Activated T-cell treated with anti-CD3 and anti-CD28 coated beads for 4 hours (primary cell): Measurements from ENCODE around the gene COL11A2.
"Not testable (repeated sequence)": the region's sequence is repeated elsewhere in the genome, so short reads cannot be mapped to it uniquely, and the experiment has no call there.

Source experiments
- DNase-seq: peaks from one replicate; pipeline ENCODE4 v3.0.0-alpha.2; 2020

The COL11A2 gene

GRCh38 chr6:33192105-33192646, at the start of gene COL11A2:
COL11A2 (minus strand) TSS chr6:33192467; CDS start chr6:33192240, 227 bp downstream.
- no peak for DNase-seq

- no peak for DNase-seq
Observed at GRCh38 chr6:33241968-33242367, 49.7 kb upstream of the COL11A2 start.

- DNase-seq = no peak
Observed at GRCh38 chr6:33237741-33238140, 45.5 kb upstream of the COL11A2 start.

- DNase-seq = no peak
Observed at GRCh38 chr6:33236852-33237251, 44.6 kb upstream of the COL11A2 start.

- no peak for DNase-seq
Observed at GRCh38 chr6:33236328-33236727, 44.1 kb upstream of the COL11A2 start.

- no peak for DNase-seq
Observed at GRCh38 chr6:33235221-33235634, 43.0 kb upstream of the COL11A2 start.

GRCh38 chr6:33226503-33227120, 34.3 kb upstream of the COL11A2 start:
- not testable (repeated sequence) for DNase-seq

- no peak for DNase-seq
Observed at GRCh38 chr6:33217681-33218080, 25.4 kb upstream of the COL11A2 start.

- no peak for DNase-seq
Observed at GRCh38 chr6:33217246-33217645, 25.0 kb upstream of the COL11A2 start.

- no peak for DNase-seq
Observed at GRCh38 chr6:33216117-33216649, 23.9 kb upstream of the COL11A2 start.

GRCh38 chr6:33215271-33216116, 23.2 kb upstream of the COL11A2 start:
- no peak for DNase-seq

GRCh38 chr6:33213989-33214335, 21.7 kb upstream of the COL11A2 start:
- no peak for DNase-seq

- no peak for DNase-seq
Observed at GRCh38 chr6:33213166-33213988, 21.1 kb upstream of the COL11A2 start.

- no peak for DNase-seq
Observed at GRCh38 chr6:33212857-33213165, 20.5 kb upstream of the COL11A2 start.

- DNase-seq = no peak
Observed at GRCh38 chr6:33211666-33212422, 19.6 kb upstream of the COL11A2 start.

GRCh38 chr6:33211136-33211535, 18.9 kb upstream of the COL11A2 start:
- no peak for DNase-seq

- DNase-seq = no peak
Observed at GRCh38 chr6:33209856-33210255, 17.6 kb upstream of the COL11A2 start.

GRCh38 chr6:33208091-33208967, 16.1 kb upstream of the COL11A2 start, which contains the start of gene RING1:
RING1 (plus strand) TSS chr6:33208500; CDS start chr6:33208823, 323 bp downstream.
- DNase-seq = peak; percentile 84

GRCh38 chr6:33207552-33208090, 15.4 kb upstream of the COL11A2 start:
- no peak for DNase-seq

- DNase-seq = no peak
Observed at GRCh38 chr6:33206864-33207551, 14.7 kb upstream of the COL11A2 start.
